ENCODE measurements around the gene PAK3. TPM values are rescaled to one million over a fixed set of nuclear protein-coding genes. Genes with fewer than 3 reads are reported as not detected.

The PAK3 gene
- total RNA-seq, 4 donors from 2014 or later, result 0.57 to 2.7 (median 1.8) TPM

- no peak for TF ChIP-seq CTCF (IDR thresholded peaks at IDR 0.05; ENCODE audit: low read depth)
These were observed 33.9 kb downstream of the PAK3 start for GRCh38 chrX:111129921-111130320.

DNA sequence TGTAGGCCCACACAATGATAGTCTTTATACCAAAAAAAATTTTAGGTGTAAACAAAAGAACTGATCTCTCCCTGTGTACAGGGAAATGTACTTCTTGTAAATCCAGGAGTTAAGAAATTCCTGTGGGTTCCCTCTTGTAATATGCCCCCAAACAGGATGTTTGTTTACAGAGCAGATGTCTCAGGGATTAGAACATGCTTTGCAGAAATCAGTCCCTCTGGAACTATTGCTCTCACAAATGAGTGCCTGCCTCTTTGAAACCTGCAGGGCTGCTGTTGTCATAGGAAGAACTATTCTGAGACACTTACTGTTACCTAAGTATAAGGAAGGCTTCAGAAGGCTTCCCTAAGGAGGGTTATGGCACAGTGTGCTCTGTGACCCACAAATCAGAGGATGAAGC lies 35.6 kb downstream of the PAK3 start:
- no peak for TF ChIP-seq CTCF (IDR thresholded peaks at IDR 0.05; ENCODE audit: low read depth)

GRCh38 chrX:111133389-111133788 lies 37.4 kb downstream of the PAK3 start:
- TF ChIP-seq CTCF (IDR thresholded peaks at IDR 0.05; ENCODE audit: low read depth), result no peak

DNA sequence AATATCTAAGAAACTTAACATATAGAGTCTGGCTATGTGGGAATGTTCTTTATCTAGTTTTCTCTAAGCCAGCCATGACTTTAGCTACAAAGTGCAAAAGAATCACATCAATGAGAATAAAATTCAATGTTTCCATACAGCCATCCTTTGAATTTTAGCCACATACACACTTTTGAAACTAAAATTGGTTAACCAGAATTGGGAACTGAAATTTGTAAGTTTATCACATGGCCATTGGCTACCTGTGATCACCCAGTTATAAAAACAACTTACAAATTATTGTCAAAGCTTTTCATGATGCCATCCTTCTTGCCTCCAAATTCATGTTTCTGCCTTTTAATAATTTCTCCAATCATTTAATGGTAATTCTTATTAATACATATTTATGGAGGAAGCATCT lies 49.9 kb downstream of the PAK3 start:
- TF ChIP-seq CTCF (IDR thresholded peaks at IDR 0.05; ENCODE audit: low read depth), result no peak

- no peak for TF ChIP-seq CTCF (IDR thresholded peaks at IDR 0.05; ENCODE audit: low read depth)
These were observed 55.8 kb downstream of the PAK3 start for GRCh38 chrX:111151764-111152163.

DNA sequence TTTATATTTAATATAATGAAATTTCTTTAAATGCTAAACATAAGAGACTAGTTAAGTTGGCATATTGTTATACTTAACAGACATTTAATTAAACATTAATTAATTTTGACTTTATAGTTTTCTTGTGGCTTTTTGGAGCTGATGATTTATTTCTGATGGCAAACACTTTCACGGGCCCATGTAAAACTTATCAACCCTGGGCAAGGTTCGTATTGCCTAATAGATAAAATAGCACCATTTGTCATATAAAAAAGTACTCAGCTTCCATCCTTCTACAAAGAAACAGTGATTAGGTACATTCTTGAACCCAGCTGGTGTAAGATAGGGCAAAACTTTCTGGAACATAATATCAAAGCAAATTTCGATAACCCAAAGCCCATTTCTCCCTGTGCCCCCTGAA lies 63.2 kb downstream of the PAK3 start:
- no peak for TF ChIP-seq CTCF (IDR thresholded peaks at IDR 0.05; ENCODE audit: low read depth)

DNA sequence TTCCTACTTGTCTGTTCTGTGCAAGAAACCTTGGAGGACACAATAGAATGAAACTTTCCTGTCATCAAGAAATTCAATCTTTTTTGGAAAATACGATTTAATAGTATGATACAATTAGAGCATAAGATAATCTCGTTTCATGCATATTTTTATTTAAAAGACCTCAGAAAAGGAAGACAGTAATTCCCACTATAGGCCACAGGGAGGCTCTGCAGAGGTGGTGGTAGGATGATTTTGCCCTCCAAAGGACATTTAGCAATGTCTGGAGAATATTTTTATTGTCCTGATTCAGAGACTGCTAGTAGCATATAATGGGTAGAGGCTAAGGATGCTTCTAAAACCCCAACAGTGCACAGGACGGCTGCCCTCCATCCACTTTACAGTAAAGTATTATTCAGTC lies 68.7 kb downstream of the PAK3 start:
- TF ChIP-seq CTCF (IDR thresholded peaks at IDR 0.05; ENCODE audit: low read depth), result no peak

Measured in subcutaneous adipose tissue (tissue), 4 donors.